Bronchial epithelial cell (primary cell): Measurements from ENCODE around the gene KRT16. TPM values are rescaled to one million over a fixed set of nuclear protein-coding genes. Genes with fewer than 3 reads are reported as not detected.
A peak's percentile ranks its signal among the peaks of the same experiment; 100 is the strongest.

ENCODE experiments used
- DNase-seq: peaks from one replicate; pipeline ENCODE4 v3.0.0-alpha.2; 2010; ENCODE audit warnings: low read depth
- FAIRE-seq: peaks from 2 replicates; lab custom pipeline; 2011; peaks lifted over from hg19 to GRCh38; lab: Jason Lieb, UNC
- H3K27me3 ChIP-seq: 2 replicates; pipeline ENCODE4 v1.5.1; 2011; ENCODE audit warnings: low read length; ENCODE audit not compliant: control insufficient read depth, insufficient read depth
- H3K36me3 ChIP-seq: 2 replicates; pipeline ENCODE4 v1.5.1; 2011; ENCODE audit warnings: low read length; ENCODE audit not compliant: control insufficient read depth, insufficient read depth
- H3K4me3 ChIP-seq: 2 replicates; pipeline ENCODE4 v1.5.1; 2011; ENCODE audit warnings: mild to moderate bottlenecking, low read depth, low read length, control low read depth
- CTCF ChIP-seq: IDR thresholded peaks from 2 replicates; pipeline ENCODE4 v1.5.1; 2011; ENCODE audit warnings: mild to moderate bottlenecking, moderate library complexity, low read length, control low read depth, inconsistent platforms; ENCODE audit not compliant: insufficient read depth, severe bottlenecking
- total RNA-seq: library from RNA; depleted of rRNA; stranded (reverse); fragments of >200 nt; gene quantifications from 2 replicates; pipeline ENCODE4 v1.2.1, GENCODE V29; 2014

The KRT16 gene
- total RNA-seq, 1 donor from 2014 or later, result 1,390 TPM

- Histone ChIP-seq H3K4me3 (no peak overlapping the region), H3K36me3 (no peaks in the 10 kb centered on the region), H3K27me3 (no peaks in the 10 kb centered on the region)
- FAIRE-seq (no peak), DNase-seq (no peak)
- TF ChIP-seq CTCF, result no peak
These were observed 26.4 kb upstream of the KRT16 start for GRCh38 chr17:41638941-41639340.

- Histone ChIP-seq H3K4me3 (no peak overlapping the region), H3K27me3 (no peaks in the 10 kb centered on the region), H3K36me3 (no peaks in the 10 kb centered on the region)
- FAIRE-seq (no peak), DNase-seq (no peak)
- no peak for TF ChIP-seq CTCF
These were observed 25.6 kb upstream of the KRT16 start for GRCh38 chr17:41638194-41638593.

GRCh38 chr17:41636652-41637051 lies 24.1 kb upstream of the KRT16 start:
- FAIRE-seq (no peak), DNase-seq (no peak)
- TF ChIP-seq CTCF, result no peak
- Histone ChIP-seq H3K27me3 (no peaks in the 10 kb centered on the region), H3K4me3 (no peak overlapping the region), H3K36me3 (no peaks in the 10 kb centered on the region)

- FAIRE-seq (peak; percentile 28), DNase-seq (no peak)
- TF ChIP-seq CTCF, result no peak
- no peaks in the 10 kb centered on the region for H3K36me3 ChIP-seq
- no peak overlapping the region for H3K4me3 ChIP-seq
- H3K27me3 ChIP-seq, result no peaks in the 10 kb centered on the region
These were observed 22.8 kb upstream of the KRT16 start for GRCh38 chr17:41635121-41636097.

GRCh38 chr17:41634639-41635038 lies 22.1 kb upstream of the KRT16 start:
- FAIRE-seq, result no peak
- Histone ChIP-seq H3K27me3 (no peaks in the 10 kb centered on the region), H3K36me3 (no peaks in the 10 kb centered on the region), H3K4me3 (no peak overlapping the region)
- no peak for TF ChIP-seq CTCF
- DNase-seq, result no peak
